Measurements from ENCODE around the gene MYH10.

MYH10 gene

GRCh38 chr17:8473451-8474192, 156.9 kb downstream of the MYH10 start:
- Histone ChIP-seq H3K27me3 (no peaks in the 10 kb centered on the region), H3K9me3 (no peaks in the 10 kb centered on the region), H3K4me3 (ENCODE audit: low read depth, low read length) (no peak overlapping the region), H3K4me1 (no peaks in the 10 kb centered on the region), H3K36me3 (peaks cover 11% of the 10 kb centered on the region)
- no peak for DNase-seq
- no peak for TF ChIP-seq CTCF (IDR thresholded peaks at IDR 0.05; ENCODE audit: low read depth, low read length)

GRCh38 chr17:8472663-8473062, 157.9 kb downstream of the MYH10 start:
- no peak overlapping the region for H3K4me3 ChIP-seq (ENCODE audit: low read depth, low read length)
- no peaks in the 10 kb centered on the region for H3K27me3 ChIP-seq
- H3K36me3 ChIP-seq, result peaks cover 4% of the 10 kb centered on the region
- DNase-seq, result no peak
- no peak for TF ChIP-seq CTCF (IDR thresholded peaks at IDR 0.05; ENCODE audit: low read depth, low read length)
- no peaks in the 10 kb centered on the region for H3K9me3 ChIP-seq
- no peaks in the 10 kb centered on the region for H3K4me1 ChIP-seq

- Histone ChIP-seq H3K27me3 (no peaks in the 10 kb centered on the region), H3K4me3 (ENCODE audit: low read depth, low read length) (no peak overlapping the region), H3K36me3 (no peaks in the 10 kb centered on the region; the same call in 1 of the 2 replicates), H3K9me3 (no peaks in the 10 kb centered on the region), H3K4me1 (no peaks in the 10 kb centered on the region)
- DNase-seq, result peak; percentile 18
- TF ChIP-seq CTCF (IDR thresholded peaks at IDR 0.05; ENCODE audit: low read depth, low read length), result no peak
Measured at GRCh38 chr17:8470447-8471047, 160.0 kb downstream of the MYH10 start.

- no peak for TF ChIP-seq CTCF (IDR thresholded peaks at IDR 0.05; ENCODE audit: low read depth, low read length)
- Histone ChIP-seq H3K36me3 (no peaks in the 10 kb centered on the region; the same call in 1 of the 2 replicates), H3K4me3 (ENCODE audit: low read depth, low read length) (no peak overlapping the region), H3K4me1 (no peaks in the 10 kb centered on the region), H3K9me3 (no peaks in the 10 kb centered on the region), H3K27me3 (no peaks in the 10 kb centered on the region)
- no peak for DNase-seq
Measured at GRCh38 chr17:8469964-8470363, 160.6 kb downstream of the MYH10 start.

- Histone ChIP-seq H3K36me3 (no peaks in the 10 kb centered on the region), H3K4me1 (no peaks in the 10 kb centered on the region), H3K4me3 (ENCODE audit: low read depth, low read length) (no peak overlapping the region)
Measured at GRCh38 chr17:8468980-8469379, 161.5 kb downstream of the MYH10 start.

More at GRCh38 chr17:8468980-8469379, 161.5 kb downstream of the MYH10 start:
- Histone ChIP-seq H3K27me3 (no peaks in the 10 kb centered on the region), H3K9me3 (no peaks in the 10 kb centered on the region)
- no peak for TF ChIP-seq CTCF (IDR thresholded peaks at IDR 0.05; ENCODE audit: low read depth, low read length)
- DNase-seq, result no peak

All from BE2C (cell line).